Muscle layer of duodenum (tissue), 2 donors: Measurements from ENCODE around the gene MRPS6.

Experiments used
- H3K27ac ChIP-seq: one replicate; pipeline ENCODE4 v1.7.0; 2013; ENCODE audit warnings: mild to moderate bottlenecking, low read length
- H3K27me3 ChIP-seq: one replicate; pipeline ENCODE4 v1.7.0; 2013; ENCODE audit warnings: low read depth, mild to moderate bottlenecking, control low read depth, low read length
- H3K36me3 ChIP-seq, 2 donors: one replicate each; pipeline ENCODE4 v1.7.0; 2013; ENCODE audit warnings: low read length in 2 of 2, control low read depth in 1 of 2, mild to moderate bottlenecking in 1 of 2; ENCODE audit not compliant: insufficient read depth in 2 of 2, control insufficient read depth in 1 of 2
- H3K4me1 ChIP-seq, 2 donors: one replicate each; pipeline ENCODE4 v1.7.0; 2013; ENCODE audit warnings: low read length in 2 of 2, mild to moderate bottlenecking in 2 of 2, control low read depth in 1 of 2, moderate library complexity in 1 of 2; ENCODE audit not compliant: insufficient read depth in 2 of 2, control insufficient read depth in 1 of 2
- H3K4me3 ChIP-seq, 2 donors: one replicate each; pipeline ENCODE4 v1.7.0; 2013; ENCODE audit warnings: low read length in 2 of 2, low read depth in 1 of 2, mild to moderate bottlenecking in 1 of 2
- H3K9me3 ChIP-seq, 2 donors: one replicate each; pipeline ENCODE4 v1.7.0; 2013; ENCODE audit warnings: low read length in 2 of 2, control low read depth in 1 of 2, mild to moderate bottlenecking in 1 of 2; ENCODE audit not compliant: control insufficient read depth in 1 of 2
- donor health status: healthy.

MRPS6 gene

DNA sequence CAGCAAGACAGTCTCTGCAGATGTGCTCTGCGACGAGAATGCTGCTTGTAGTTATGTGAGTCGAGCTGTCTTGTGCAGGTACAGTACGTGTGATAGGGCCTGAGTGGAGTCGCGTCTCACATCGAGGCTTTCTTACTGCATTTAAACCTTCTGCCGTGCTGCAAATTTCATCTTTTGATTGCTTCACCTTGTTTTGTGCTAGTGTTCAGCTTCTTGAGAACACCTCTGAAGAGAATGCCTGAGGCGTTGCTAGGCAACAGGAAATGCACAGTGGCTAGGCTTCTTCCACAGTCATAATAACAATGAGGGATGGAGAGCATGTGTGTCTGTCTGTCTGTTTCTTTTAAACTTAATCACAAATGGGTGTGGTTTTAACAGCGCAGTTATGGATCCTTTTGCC is 52.9 kb downstream of the MRPS6 start:
- Histone ChIP-seq H3K4me1 (peaks cover 20 to 44% of the 10 kb centered on the region in 2 donors), H3K9me3 (no peaks in the 10 kb centered on the region), H3K4me3 (no peak overlapping the region), H3K27me3 (no peaks in the 10 kb centered on the region), H3K36me3 (peaks cover 9 to 13% of the 10 kb centered on the region in 2 donors), H3K27ac (no peak overlapping the region)

- peaks cover 9 to 13% of the 10 kb centered on the region in 2 donors for H3K36me3 ChIP-seq
- no peak overlapping the region for H3K27ac ChIP-seq
- no peaks in the 10 kb centered on the region for H3K27me3 ChIP-seq
- H3K4me1 ChIP-seq: peaks cover 20 to 48% of the 10 kb centered on the region in 2 donors
- no peak overlapping the region for H3K4me3 ChIP-seq
- no peaks in the 10 kb centered on the region for H3K9me3 ChIP-seq
These were observed 53.3 kb downstream of the MRPS6 start for GRCh38 chr21:34126691-34127090.

DNA sequence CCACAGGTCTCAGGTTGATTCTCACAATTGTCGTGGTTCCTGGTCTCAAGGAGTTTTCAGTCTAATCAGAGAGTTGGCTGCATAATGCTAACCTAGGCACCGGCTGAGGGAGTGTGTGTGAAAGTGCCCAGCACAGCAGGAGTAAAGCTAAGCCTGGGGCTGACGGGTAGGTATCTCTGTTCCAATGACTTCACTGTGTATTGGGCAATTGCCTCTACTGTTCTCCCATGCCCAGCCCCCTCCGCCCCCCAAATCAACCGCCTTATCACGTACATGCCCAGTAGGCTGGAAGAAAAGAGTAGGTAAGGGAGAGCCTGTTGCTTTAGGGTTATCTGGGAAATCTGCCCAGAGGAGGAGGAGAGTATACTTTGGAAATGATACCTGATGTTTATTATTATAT is 54.7 kb downstream of the MRPS6 start:
- Histone ChIP-seq H3K9me3 (no peaks in the 10 kb centered on the region), H3K4me3 (no peak overlapping the region), H3K27me3 (no peaks in the 10 kb centered on the region), H3K27ac (peak overlapping the region; percentile 78), H3K36me3 (peaks cover 9 to 13% of the 10 kb centered on the region in 2 donors), H3K4me1 (peaks cover 20 to 57% of the 10 kb centered on the region in 2 donors)

GRCh38 chr21:34128674-34129038 is 55.3 kb downstream of the MRPS6 start:
- Histone ChIP-seq H3K9me3 (no peaks in the 10 kb centered on the region), H3K27me3 (no peaks in the 10 kb centered on the region), H3K27ac (peak overlapping the region; percentile 78), H3K4me3 (peak overlapping the region in 1 of 2 donors; percentile 7), H3K4me1 (peaks cover 20 to 57% of the 10 kb centered on the region in 2 donors), H3K36me3 (peaks cover 9 to 13% of the 10 kb centered on the region in 2 donors)

GRCh38 chr21:34129039-34129891 is 55.9 kb downstream of the MRPS6 start:
- no peaks in the 10 kb centered on the region for H3K27me3 ChIP-seq
- H3K4me1 ChIP-seq: peaks cover 20 to 57% of the 10 kb centered on the region in 2 donors
- peaks cover 9 to 13% of the 10 kb centered on the region in 2 donors for H3K36me3 ChIP-seq
- no peaks in the 10 kb centered on the region for H3K9me3 ChIP-seq
- H3K4me3 ChIP-seq: peak overlapping the region; percentile 7 to 12
- H3K27ac ChIP-seq: peak overlapping the region; percentile 78

- Histone ChIP-seq H3K4me3 (peak overlapping the region; percentile 7 to 12), H3K36me3 (peaks cover 12 to 13% of the 10 kb centered on the region in 2 donors), H3K4me1 (peaks cover 20 to 57% of the 10 kb centered on the region in 2 donors), H3K9me3 (no peaks in the 10 kb centered on the region), H3K27me3 (no peaks in the 10 kb centered on the region), H3K27ac (peak overlapping the region; percentile 78)
These were observed 56.7 kb downstream of the MRPS6 start for GRCh38 chr21:34129901-34130715.

GRCh38 chr21:34130716-34130985 is 57.3 kb downstream of the MRPS6 start:
- Histone ChIP-seq H3K27me3 (no peaks in the 10 kb centered on the region), H3K9me3 (no peaks in the 10 kb centered on the region), H3K4me3 (peak overlapping the region in 1 of 2 donors; percentile 7), H3K27ac (peak overlapping the region; percentile 61), H3K36me3 (peaks cover 8 to 11% of the 10 kb centered on the region in 2 donors), H3K4me1 (peaks cover 20 to 57% of the 10 kb centered on the region in 2 donors)

- Histone ChIP-seq H3K9me3 (no peaks in the 10 kb centered on the region), H3K4me3 (no peak overlapping the region), H3K27ac (peak overlapping the region; percentile 29), H3K36me3 (peaks cover 0 to 10% of the 10 kb centered on the region in 2 donors), H3K27me3 (no peaks in the 10 kb centered on the region), H3K4me1 (peaks cover 20 to 49% of the 10 kb centered on the region in 2 donors)
These were observed 58.2 kb downstream of the MRPS6 start for GRCh38 chr21:34131586-34131985.

- H3K27ac ChIP-seq: peak overlapping the region; percentile 29
- H3K9me3 ChIP-seq: no peaks in the 10 kb centered on the region
- H3K4me3 ChIP-seq: no peak overlapping the region
- peaks cover 0 to 10% of the 10 kb centered on the region in 2 donors for H3K36me3 ChIP-seq
- H3K4me1 ChIP-seq: peaks cover 20 to 44% of the 10 kb centered on the region in 2 donors
- H3K27me3 ChIP-seq: no peaks in the 10 kb centered on the region
These were observed 58.8 kb downstream of the MRPS6 start for GRCh38 chr21:34132202-34132601.

- peaks cover 0 to 15% of the 10 kb centered on the region in 2 donors for H3K36me3 ChIP-seq
- no peak overlapping the region for H3K4me3 ChIP-seq
- H3K27me3 ChIP-seq: no peaks in the 10 kb centered on the region
- peaks cover 20 to 44% of the 10 kb centered on the region in 2 donors for H3K4me1 ChIP-seq
- H3K9me3 ChIP-seq: no peaks in the 10 kb centered on the region
- H3K27ac ChIP-seq: no peak overlapping the region
These were observed 59.5 kb downstream of the MRPS6 start for GRCh38 chr21:34132926-34133325.

- no peaks in the 10 kb centered on the region for H3K9me3 ChIP-seq
- no peak overlapping the region for H3K4me3 ChIP-seq
- H3K27ac ChIP-seq: no peak overlapping the region
- peaks cover 0 to 15% of the 10 kb centered on the region in 2 donors for H3K36me3 ChIP-seq
- H3K4me1 ChIP-seq: peaks cover 20 to 39% of the 10 kb centered on the region in 2 donors
- no peaks in the 10 kb centered on the region for H3K27me3 ChIP-seq
These were observed 60.0 kb downstream of the MRPS6 start for GRCh38 chr21:34133392-34133791.
